Immature natural killer cell (primary cell): ENCODE data around the gene SLC30A2. TPM values are rescaled to one million over a fixed set of nuclear protein-coding genes. Genes with fewer than 3 reads are reported as not detected.

Experiments
- DNase-seq, 3 donors: peaks; one replicate each; pipeline ENCODE4 v3.0.0; 2022; ENCODE audit warnings: mixed read lengths in 1 of 3
- H3K27ac Mint-ChIP-seq, 6 donors: one replicate each; pipeline ENCODE4 v1.8.0; 2020; ENCODE audit warnings: mixed read lengths in 6 of 6, mild to moderate bottlenecking in 5 of 6, inconsistent platforms in 4 of 6, moderate library complexity in 3 of 6
- H3K27me3 Mint-ChIP-seq, 3 donors: one replicate each; pipeline ENCODE4 v1.8.0; 2020 to 2021; ENCODE audit warnings: low read depth in 3 of 3, mild to moderate bottlenecking in 3 of 3, mixed read lengths in 3 of 3, moderate library complexity in 3 of 3, inconsistent platforms in 1 of 3
- H3K36me3 Mint-ChIP-seq, 3 donors: one replicate each; pipeline ENCODE4 v1.8.0; 2020; ENCODE audit warnings: mixed read lengths in 3 of 3, inconsistent platforms in 2 of 3, mild to moderate bottlenecking in 2 of 3
- H3K4me1 Mint-ChIP-seq, 2 donors: one replicate each; pipeline ENCODE4 v1.8.0; 2020; ENCODE audit warnings: inconsistent platforms in 2 of 2, mild to moderate bottlenecking in 2 of 2, mixed read lengths in 2 of 2, moderate library complexity in 1 of 2
- H3K4me3 Mint-ChIP-seq, 5 donors: one replicate each; pipeline ENCODE4 v1.8.0; 2020; ENCODE audit warnings: mild to moderate bottlenecking in 5 of 5, mixed read lengths in 5 of 5, inconsistent platforms in 3 of 5, moderate library complexity in 3 of 5
- H3K9me3 Mint-ChIP-seq, 6 donors: one replicate each; pipeline ENCODE4 v1.8.0; 2020; ENCODE audit warnings: mild to moderate bottlenecking in 6 of 6, mixed read lengths in 6 of 6, inconsistent platforms in 4 of 6, moderate library complexity in 3 of 6
- polyA plus RNA-seq, 3 donors: library from polyadenylated mRNA; unstranded; fragments of 300-500 nt; fragmentation: Illumina TruSeq; gene quantifications; one replicate each; pipeline ENCODE4 v1.2.3, GENCODE V29; 2021

The SLC30A2 gene
- polyA plus RNA-seq, 3 donors from 2014 or later: not detected

- H3K4me1 Mint-ChIP-seq: no peaks in the 10 kb centered on the region
- H3K4me3 Mint-ChIP-seq: no peak overlapping the region
- H3K27me3 Mint-ChIP-seq: peaks cover 0 to 17% (median 1%) of the 10 kb centered on the region in 3 donors
- no peak overlapping the region for H3K27ac Mint-ChIP-seq
- no peak for DNase-seq
- H3K9me3 Mint-ChIP-seq: no peaks in the 10 kb centered on the region
- no peaks in the 10 kb centered on the region for H3K36me3 Mint-ChIP-seq
These were observed 14.0 kb upstream of the SLC30A2 start for GRCh38 chr1:26059906-26060305.

DNA sequence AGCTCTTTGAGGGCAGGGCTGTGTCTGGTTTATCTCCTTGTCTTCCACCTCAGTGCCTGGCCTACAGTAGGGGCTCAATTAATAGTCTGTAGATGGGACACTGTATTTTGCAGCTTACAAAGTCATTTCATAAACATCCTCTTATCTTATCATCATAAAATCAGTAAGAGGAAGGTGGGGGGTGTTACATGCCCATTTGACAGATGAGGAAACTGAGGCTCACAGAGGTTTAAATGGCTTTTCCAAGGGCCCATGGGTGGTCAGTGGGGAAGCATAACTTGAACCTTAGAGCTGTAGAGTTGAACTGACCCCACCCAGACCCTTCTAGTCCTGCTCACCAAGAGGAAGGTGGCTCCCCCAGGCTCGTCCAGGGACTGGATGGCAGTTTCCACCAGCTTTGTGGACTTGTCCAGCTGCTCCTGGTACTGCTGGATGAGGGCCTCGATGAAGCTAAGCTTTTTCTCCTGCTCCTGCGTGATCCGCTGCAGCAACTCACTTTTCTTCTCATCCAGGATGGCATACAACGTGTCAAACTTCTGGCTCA lies 12.2 kb upstream of the SLC30A2 start:
- H3K36me3 Mint-ChIP-seq: no peaks in the 10 kb centered on the region
- peaks cover 1 to 24% (median 3%) of the 10 kb centered on the region in 3 donors for H3K27me3 Mint-ChIP-seq
- no peak for DNase-seq
- no peak overlapping the region for H3K27ac Mint-ChIP-seq
- H3K9me3 Mint-ChIP-seq: no peaks in the 10 kb centered on the region
- H3K4me3 Mint-ChIP-seq: no peak overlapping the region
- H3K4me1 Mint-ChIP-seq: no peaks in the 10 kb centered on the region

GRCh38 chr1:26057189-26057588 lies 11.3 kb upstream of the SLC30A2 start:
- no peak overlapping the region for H3K4me3 Mint-ChIP-seq
- H3K27me3 Mint-ChIP-seq: peaks cover 1 to 26% (median 3%) of the 10 kb centered on the region in 3 donors

GRCh38 chr1:26055041-26055440 lies 9.1 kb upstream of the SLC30A2 start:
- no peak overlapping the region for H3K27ac Mint-ChIP-seq
- no peaks in the 10 kb centered on the region for H3K4me1 Mint-ChIP-seq
- no peaks in the 10 kb centered on the region for H3K36me3 Mint-ChIP-seq
- no peaks in the 10 kb centered on the region for H3K9me3 Mint-ChIP-seq
- DNase-seq: no peak
- no peak overlapping the region for H3K4me3 Mint-ChIP-seq
- peaks cover 3 to 32% (median 6%) of the 10 kb centered on the region in 3 donors for H3K27me3 Mint-ChIP-seq

More at GRCh38 chr1:26057189-26057588, 11.3 kb upstream of the SLC30A2 start:
- no peak overlapping the region for H3K27ac Mint-ChIP-seq
- no peaks in the 10 kb centered on the region for H3K36me3 Mint-ChIP-seq
- no peaks in the 10 kb centered on the region for H3K4me1 Mint-ChIP-seq
- no peaks in the 10 kb centered on the region for H3K9me3 Mint-ChIP-seq
- DNase-seq: no peak

GRCh38 chr1:26053718-26054560 lies 8.0 kb upstream of the SLC30A2 start:
- Mint-ChIP-seq H3K36me3 (no peaks in the 10 kb centered on the region), H3K27me3 (peaks cover 5 to 29% (median 6%) of the 10 kb centered on the region in 3 donors), H3K4me3 (no peak overlapping the region), H3K9me3 (no peaks in the 10 kb centered on the region), H3K27ac (no peak overlapping the region), H3K4me1 (no peaks in the 10 kb centered on the region)
- no peak for DNase-seq

GRCh38 chr1:26050248-26050640 lies 4.3 kb upstream of the SLC30A2 start:
- Mint-ChIP-seq H3K4me3 (no peak overlapping the region), H3K27ac (no peak overlapping the region), H3K27me3 (peaks cover 13 to 32% (median 14%) of the 10 kb centered on the region in 3 donors), H3K9me3 (no peaks in the 10 kb centered on the region), H3K4me1 (no peaks in the 10 kb centered on the region), H3K36me3 (no peaks in the 10 kb centered on the region)
- no peak for DNase-seq

- Mint-ChIP-seq H3K4me3 (no peak overlapping the region), H3K27me3 (peaks cover 14 to 35% (median 14%) of the 10 kb centered on the region in 3 donors), H3K27ac (no peak overlapping the region), H3K36me3 (no peaks in the 10 kb centered on the region), H3K4me1 (no peaks in the 10 kb centered on the region), H3K9me3 (no peaks in the 10 kb centered on the region)
- no peak for DNase-seq
These were observed 3.8 kb upstream of the SLC30A2 start for GRCh38 chr1:26049531-26050247.

DNA sequence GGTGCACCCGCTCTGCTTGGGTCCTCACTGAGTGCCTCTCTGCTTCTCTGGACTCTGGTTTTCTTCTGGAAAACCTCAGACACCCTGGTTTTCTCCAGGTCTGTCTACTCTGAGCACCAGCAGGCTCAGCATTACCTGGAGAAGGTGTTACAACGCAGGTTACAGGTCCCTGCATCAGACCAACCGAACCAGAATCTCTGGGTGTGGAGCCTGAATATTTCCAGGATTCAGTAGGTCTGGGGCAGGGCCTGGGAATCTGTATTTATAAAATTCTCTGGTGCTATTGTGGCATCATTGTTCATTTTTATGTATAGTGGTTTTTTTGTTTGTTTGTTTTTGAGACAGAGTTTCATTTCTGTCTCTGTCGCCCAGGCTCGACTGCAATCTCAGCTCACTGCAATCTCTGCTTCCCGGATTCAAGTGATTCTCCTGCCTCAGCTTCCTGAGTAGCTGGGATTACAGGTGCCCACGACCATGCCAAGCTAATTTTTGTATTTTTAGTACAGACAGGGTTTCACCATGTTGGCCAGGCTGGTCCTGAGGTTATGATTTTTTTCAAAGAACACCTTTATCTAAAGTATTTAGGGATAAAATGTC lies 1.5 kb upstream of the SLC30A2 start:
- Mint-ChIP-seq H3K27ac (no peak overlapping the region), H3K27me3 (peaks cover 18 to 40% (median 20%) of the 10 kb centered on the region in 3 donors), H3K36me3 (no peaks in the 10 kb centered on the region), H3K4me1 (no peaks in the 10 kb centered on the region), H3K4me3 (no peak overlapping the region), H3K9me3 (no peaks in the 10 kb centered on the region)
- DNase-seq: no peak

DNA sequence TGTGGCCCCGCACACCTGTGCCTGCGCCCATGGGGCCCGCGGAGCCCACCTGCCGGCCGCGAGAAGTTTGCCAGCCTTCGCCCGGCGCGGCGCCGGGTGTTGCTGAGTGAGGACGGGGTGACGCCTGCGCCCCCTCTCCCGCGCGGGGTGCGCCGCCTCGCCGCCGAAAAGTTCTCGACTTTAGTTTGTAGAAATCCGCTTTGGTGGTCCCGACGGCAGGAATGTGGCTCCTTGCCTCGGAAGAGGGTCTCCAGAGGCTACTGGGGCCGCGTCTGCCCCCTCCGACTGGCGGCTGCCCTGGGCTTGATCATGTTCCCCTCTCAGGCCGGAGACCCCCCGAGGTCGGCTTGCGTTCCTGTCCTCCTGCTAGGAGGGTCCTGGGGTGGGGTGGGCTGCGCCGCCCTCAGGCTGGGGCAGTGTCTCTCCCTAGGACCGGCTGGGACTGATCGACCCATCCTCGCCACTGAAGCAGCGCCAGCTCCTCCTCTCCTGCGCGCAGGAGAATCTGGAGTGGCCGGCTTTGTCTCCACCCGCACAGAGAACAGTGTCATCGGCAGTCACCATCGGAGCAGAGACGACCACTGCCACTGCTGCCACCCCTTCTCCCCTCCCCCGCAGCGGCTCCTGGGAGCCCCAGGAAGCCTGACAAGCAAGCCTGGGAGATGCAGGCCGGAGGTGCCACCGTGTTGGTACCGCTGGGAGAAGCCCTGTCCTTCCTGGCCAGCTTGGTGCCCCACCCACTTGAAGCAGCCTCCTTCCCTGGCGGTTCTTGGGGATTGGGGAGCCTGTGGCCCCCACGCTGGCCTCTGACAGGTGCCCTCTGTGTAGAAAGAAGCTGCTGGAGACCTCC lies 553 bp upstream of the SLC30A2 start:
- H3K4me3 Mint-ChIP-seq: no peak overlapping the region
- no peaks in the 10 kb centered on the region for H3K9me3 Mint-ChIP-seq
- H3K27ac Mint-ChIP-seq: no peak overlapping the region

DNA sequence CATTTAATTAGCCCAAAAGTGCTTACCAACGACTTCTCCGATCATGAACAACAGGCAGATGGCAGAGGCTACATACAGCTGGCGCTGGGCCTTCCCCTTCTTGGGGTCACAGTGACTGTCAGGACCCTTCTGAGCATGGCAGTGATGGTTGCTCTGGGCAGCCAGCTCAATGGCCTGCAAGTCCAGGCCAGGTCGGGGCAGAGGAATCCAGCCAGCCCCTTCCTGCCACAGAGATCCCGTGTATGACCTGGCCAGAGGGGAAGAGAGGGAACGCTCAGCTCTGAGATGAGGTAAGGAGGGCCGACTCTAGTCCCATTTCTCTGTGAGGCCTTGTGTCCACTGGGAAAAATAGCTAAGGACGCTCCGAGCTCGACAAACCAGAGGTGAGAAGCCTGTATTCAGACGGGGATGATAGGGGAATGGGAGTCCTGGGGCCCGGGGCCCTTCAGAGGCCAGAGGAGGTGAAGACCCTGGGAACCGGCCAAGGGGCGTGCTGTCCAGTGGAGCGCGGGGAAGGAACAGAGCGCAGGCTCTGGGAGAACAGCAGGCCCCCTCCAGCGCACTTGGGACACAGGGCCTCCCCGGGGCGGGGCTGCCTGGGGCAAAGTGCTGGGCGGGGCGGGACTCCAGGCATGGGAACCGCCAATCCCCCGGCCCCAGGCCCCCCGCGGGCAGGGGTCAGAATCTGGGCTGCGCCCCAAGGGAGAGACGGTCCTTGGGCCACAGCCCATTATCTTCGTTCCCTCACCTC lies 772 bp downstream of the SLC30A2 start:
- Mint-ChIP-seq H3K27ac (no peak overlapping the region), H3K4me3 (no peak overlapping the region), H3K36me3 (no peaks in the 10 kb centered on the region), H3K27me3 (peaks cover 13 to 31% (median 20%) of the 10 kb centered on the region in 3 donors), H3K4me1 (no peaks in the 10 kb centered on the region), H3K9me3 (no peaks in the 10 kb centered on the region)
- no peak for DNase-seq

More for the DNA sequence above, 553 bp upstream of the SLC30A2 start:
- Mint-ChIP-seq H3K27me3 (peaks cover 14 to 34% (median 20%) of the 10 kb centered on the region in 3 donors), H3K4me1 (no peaks in the 10 kb centered on the region), H3K36me3 (no peaks in the 10 kb centered on the region)
- no peak for DNase-seq

DNA sequence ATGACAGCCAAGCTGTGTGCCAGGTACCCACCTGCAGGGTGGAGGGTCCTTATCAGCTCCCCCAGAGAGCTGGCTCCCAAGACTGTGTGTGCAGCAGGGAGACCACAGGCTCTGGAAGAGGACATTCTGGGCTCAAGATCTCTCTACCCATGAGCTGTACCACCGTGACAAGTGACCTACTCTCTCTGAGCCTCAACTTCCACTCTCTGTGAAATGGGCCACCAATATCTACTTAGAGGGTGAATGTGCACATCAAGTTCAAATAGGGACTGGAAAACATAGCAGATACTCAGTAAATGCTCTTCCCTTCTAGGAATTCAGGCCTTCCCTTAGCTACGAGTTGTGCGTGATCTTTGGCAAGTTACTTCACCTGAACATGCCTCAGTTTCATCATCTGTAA lies 1.5 kb downstream of the SLC30A2 start:
- H3K4me1 Mint-ChIP-seq: no peaks in the 10 kb centered on the region
- no peaks in the 10 kb centered on the region for H3K36me3 Mint-ChIP-seq
- H3K9me3 Mint-ChIP-seq: no peaks in the 10 kb centered on the region
- no peak for DNase-seq
- H3K27ac Mint-ChIP-seq: no peak overlapping the region
- no peak overlapping the region for H3K4me3 Mint-ChIP-seq
- peaks cover 13 to 28% (median 20%) of the 10 kb centered on the region in 3 donors for H3K27me3 Mint-ChIP-seq

DNA sequence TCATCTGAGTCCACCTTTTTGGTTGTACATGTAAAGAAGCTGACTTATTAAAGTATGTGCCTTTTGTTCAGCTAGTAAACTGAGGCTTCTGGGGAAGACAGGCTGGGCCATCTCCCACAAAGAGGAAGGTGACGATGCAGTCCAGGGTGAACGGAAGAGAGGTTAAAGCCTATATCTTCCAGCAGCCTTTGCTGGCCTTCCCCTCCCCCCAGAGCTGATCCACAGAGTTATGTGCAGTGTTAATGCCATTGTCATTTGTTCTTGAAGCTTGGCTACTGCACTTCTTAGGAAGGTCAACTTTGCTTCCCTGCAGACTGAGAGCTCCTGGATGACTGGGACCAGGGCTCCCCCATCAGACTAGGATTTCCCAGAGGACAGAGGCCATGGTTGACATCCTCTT lies 2.2 kb downstream of the SLC30A2 start:
- H3K4me3 Mint-ChIP-seq: no peak overlapping the region
- H3K36me3 Mint-ChIP-seq: no peaks in the 10 kb centered on the region
- H3K27ac Mint-ChIP-seq: no peak overlapping the region
- no peak for DNase-seq
- H3K4me1 Mint-ChIP-seq: no peaks in the 10 kb centered on the region
- H3K9me3 Mint-ChIP-seq: no peaks in the 10 kb centered on the region
- peaks cover 12 to 28% (median 16%) of the 10 kb centered on the region in 3 donors for H3K27me3 Mint-ChIP-seq

- no peak overlapping the region for H3K4me3 Mint-ChIP-seq
- H3K4me1 Mint-ChIP-seq: no peaks in the 10 kb centered on the region
- peaks cover 5 to 16% (median 15%) of the 10 kb centered on the region in 3 donors for H3K27me3 Mint-ChIP-seq
- DNase-seq: no peak
- H3K9me3 Mint-ChIP-seq: no peaks in the 10 kb centered on the region
- H3K36me3 Mint-ChIP-seq: no peaks in the 10 kb centered on the region
- H3K27ac Mint-ChIP-seq: no peak overlapping the region
These were observed 3.9 kb downstream of the SLC30A2 start for GRCh38 chr1:26041978-26042377.
